NK-92 (cell line): ENCODE measurements around the gene ADGRG1.

Experiments
- DNase-seq: peaks from one replicate; lab custom pipeline; 2025; ENCODE audit not compliant: unreplicated experiment; lab: John Stamatoyannopoulos, UW

ADGRG1 gene

DNA sequence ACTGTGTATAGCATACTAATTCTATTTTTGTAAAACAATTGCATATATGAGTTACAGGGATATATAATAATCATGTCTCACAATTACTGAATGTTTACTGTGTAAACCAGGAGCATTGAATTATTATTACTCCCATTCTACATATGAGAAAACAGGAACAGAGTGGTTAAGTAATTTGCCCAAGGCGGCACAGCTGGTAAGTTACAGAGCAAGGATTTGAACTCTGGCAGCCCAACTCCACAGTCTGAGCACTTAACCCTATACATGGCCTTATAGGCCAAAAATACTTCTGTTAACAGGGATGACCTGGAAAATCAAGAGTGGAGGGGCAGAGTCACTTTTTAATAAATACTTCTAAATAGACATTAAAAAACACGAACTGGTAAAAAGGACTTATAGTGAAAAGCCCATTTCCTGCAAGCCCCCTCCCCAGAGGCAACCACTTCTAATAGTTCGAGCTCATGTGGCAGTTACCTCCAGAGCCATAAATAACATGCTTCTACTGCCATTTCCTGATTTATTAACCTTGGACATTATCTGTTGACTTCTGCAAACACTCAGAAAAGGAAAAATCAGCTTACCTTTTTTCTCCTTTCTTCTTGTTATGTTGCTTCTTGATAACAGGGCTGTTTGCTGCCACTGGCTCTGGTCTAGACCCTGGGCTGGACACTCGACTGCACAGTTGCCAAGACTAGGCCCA lies 22.1 kb upstream of the ADGRG1 start:
- DNase-seq: no peak

DNA sequence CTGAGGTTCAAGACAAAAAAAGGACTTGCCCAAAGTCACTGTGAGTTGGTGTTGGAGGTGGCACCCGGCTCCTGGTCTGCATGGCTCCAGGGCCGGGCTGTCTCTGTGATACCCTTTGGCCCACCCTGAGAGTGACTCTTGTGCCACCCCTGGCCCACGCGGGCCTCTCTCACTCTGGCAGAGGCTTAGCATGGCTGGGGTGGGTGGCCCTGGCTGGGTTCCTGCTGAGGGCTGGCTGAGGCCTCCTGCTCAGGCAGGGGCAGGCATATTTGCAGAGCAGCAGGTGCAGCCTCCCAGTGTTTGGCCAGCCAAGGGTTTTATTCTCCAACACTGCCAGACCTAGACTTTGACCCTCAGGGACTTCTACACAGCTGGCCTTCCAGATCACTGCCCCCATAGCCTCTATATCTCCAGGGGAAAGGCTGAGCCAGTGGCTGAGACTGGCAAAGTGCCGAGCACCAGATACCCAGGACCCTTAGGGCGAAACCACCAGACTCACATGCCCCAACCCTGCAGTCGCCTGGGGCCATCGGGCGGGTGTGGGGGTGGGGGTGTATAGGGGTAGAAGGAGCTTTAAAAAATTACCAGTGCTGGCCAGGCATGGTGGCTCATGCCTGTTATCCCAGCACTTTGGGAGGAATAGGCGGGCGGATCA lies 21.5 kb upstream of the ADGRG1 start:
- DNase-seq: no peak

DNA sequence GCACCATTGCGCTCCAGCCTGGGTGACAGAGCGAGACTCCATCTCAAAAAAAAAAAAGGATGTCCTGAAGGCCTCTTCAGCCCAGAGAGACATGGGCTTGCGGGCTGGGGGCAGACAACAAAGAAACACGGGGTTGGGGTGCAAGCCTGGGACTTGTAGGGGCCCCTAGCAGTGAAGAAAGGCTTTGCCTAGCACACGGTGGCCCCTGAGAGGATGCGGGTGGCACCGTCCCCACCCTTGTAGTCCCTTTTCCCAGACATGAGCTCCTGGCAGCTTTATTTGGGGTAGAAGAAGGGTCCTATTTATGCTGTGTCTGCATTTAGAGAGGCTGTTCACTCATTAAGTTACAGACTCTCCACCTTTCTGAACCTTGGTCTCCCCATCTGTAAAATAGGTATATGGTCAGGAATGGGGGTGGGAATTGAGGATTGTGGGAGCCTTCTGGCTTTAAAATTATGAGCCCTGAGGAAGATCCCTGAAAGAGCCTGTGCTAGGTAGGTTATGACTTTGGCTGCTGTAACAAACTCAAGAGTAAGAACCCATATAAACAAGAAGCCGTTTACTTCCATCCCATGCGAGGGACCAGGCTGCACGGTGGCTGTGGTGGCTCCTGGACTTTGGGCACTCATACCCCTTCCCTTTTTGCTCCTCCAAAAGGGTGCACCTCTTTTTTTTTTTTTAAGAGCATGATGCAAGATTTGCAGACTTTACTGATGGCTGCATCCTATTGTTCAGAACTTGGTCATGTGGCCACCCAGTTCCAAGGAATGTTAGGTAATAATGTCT lies 20.6 kb upstream of the ADGRG1 start:
- DNase-seq: no peak

DNA sequence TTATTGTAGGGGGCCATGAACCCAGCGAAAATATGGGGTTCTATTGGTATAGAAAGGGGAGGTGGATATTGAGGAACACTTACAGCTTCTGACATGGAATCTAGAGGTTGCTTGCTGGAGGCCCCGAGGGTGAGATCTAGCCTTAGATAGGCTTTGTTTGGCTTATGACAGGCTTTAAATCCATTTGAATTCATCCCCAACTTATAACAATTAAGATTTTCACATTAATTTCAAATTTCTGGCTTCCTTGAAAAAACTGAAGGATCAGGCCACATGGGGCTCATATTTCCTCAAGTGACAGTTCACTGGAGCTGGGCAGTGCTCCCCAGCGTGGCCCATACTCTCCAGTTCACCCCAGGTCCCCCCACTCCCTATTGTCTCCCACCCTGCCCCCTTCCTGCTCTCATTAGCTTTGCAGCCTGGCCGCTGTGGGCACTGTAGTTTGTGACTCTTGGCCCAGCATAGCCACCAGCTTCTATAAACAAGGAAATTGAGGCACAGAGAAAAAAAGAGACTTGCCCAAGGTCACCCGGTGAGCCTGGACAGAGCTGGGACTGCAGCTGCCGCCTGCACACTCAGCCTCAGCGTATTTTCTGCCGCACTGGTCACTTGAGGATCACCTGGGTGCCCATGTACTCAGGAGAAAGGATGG lies 19.8 kb upstream of the ADGRG1 start:
- no peak for DNase-seq

DNA sequence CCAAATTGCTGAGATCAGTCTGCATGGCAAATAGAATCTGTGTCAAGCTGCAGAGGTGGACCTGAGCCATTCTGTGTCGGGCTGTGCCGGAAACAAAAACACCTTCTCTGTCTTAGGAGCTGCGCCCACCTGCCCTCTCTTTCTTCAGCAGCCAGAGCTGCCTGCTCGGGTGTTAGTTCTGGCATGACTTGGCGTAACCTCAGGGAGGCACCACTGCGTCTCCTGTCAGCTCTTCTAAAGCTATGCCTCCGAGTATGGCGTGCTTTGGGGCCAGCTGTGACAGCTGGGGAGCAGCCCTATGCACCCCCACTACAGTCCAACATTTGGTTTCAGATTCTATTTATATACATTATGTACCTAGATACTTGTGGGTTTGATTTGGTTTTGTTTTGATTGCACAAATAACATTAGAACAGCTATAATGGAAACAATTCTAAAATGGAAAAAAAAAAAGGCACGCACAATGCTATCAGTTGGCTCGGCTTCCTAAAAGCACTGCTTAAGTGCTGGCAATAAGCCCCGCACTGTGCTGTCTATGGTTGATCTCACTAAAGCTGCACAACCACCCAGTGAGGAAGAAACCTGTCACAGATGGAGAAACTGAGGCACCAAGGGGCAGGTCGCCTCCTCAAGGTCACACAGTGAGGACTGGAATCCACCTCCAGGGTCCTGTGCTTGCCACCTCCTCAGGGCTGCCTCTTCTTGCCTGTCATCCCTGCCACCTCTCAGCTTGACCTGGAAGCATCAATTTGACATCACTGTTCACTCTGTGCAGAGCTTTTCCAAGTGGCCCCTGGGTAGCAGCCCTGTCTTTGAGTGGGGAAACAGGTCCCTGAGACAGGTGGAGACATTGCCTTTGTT lies 18.7 kb upstream of the ADGRG1 start:
- DNase-seq: no peak

DNA sequence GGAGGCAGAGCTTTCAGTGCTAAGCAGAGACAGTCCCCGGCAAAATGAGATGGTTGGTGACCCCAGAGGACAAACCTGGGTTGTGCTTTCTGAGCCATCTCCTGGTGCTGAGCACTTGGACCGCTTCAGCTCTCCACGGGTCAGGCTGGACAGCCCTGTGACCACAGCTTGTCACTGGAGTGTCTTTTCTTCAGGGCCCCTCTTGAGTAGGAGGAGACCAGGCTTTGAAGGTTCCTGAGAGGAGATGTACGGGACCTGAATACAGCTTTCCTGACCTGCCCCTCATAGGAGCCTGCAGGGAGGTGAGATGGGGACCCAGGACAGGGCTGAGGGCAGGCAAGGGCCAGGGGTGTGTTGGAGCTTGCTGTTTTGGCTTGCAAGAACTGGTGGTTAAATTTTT lies 17.8 kb upstream of the ADGRG1 start:
- DNase-seq: no peak

DNA sequence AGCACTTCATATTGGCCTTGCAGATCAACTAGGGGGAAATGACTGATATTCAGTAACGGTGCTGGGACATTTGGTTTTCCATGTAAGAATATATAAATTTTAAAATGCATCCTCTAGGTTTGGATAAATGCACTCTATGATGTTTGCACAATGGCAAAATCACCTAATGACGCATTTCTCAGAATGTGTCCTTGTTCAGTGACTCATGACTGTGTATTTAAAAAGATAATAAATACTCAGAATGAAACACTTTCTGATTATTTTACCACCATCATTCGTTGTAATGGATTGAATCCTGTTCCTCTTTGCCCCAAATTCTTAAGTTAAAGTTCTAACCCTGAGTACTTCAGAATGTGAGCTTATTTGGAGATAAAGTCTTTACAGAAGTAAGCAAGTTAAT lies 17.2 kb upstream of the ADGRG1 start:
- no peak for DNase-seq

DNA sequence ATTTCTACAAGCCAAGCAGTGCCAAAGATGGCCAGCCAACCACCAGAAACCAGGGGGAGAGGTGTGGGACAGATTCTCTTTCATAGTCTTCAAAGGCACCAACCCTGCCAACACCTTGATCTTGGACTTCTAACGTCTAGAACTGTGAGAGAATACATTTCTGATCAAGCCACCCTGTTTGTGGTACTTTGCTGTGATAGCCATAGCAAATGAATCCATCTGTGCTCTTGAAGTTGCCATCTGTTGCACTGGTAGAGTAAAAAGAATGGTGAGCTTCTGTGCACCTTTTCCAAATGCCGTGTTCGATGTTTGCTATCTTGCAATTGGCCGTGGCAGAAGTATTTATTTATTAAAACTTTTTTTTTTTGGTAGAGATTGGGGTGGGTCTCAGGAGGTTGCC lies 16.7 kb upstream of the ADGRG1 start:
- DNase-seq: no peak

DNA sequence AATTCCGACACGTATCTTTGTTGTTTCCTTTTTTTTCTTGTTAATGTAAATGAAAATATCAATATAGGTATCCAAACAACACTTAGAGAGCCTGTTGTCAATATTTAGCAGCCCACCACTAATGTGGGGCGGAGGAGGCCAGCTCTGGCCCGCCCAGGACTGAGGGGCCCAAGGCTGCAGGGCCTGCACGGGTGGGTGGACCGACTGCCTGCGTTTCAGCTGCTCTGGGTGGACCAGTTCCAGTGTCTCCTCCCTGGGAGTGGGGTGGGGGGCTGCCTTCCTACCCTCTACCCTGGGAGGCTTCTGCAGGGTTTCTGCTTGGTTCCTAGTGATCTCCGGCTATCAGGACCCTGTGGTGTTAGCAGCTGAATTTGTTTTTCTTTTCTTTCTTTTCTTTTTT lies 15.9 kb upstream of the ADGRG1 start:
- no peak for DNase-seq

DNA sequence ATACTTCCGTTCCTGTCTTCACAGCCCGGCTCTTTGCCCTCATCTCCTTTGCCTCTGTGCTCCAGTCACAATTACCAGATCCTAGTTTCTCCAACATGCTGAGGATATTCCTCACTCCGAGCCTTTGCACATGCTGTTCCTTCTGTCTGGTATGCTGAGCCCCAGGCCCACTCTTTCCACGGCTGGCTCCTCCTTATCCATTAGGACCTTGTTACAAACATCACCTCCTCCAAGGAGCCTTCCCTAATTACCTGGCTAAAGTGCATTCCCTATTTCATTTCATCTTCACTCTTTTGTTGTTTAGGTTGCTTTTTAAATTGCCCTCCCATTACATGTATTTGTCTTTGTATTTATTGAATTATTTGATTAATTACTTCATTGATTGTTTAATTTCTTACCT lies 14.9 kb upstream of the ADGRG1 start:
- no peak for DNase-seq

DNA sequence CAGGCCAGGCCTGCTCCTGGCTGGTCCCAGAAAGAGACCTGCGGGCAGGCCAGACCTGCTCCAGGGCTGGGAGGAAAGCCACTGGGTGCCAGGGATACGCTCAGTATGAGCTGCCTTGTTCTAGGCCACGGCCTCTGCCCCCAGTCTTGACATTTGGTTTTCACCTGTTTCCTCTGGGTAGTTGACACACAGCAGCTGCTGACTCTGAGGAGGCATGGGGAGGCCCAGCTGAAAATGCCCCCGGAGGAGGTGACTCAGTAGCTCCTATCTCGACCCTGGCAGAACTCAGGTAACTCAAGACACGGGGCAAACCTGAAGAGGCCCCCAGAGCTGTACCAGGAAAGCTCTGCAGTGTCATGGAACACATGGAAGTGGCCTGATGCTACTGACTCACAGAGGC lies 13.9 kb upstream of the ADGRG1 start:
- DNase-seq: no peak

DNA sequence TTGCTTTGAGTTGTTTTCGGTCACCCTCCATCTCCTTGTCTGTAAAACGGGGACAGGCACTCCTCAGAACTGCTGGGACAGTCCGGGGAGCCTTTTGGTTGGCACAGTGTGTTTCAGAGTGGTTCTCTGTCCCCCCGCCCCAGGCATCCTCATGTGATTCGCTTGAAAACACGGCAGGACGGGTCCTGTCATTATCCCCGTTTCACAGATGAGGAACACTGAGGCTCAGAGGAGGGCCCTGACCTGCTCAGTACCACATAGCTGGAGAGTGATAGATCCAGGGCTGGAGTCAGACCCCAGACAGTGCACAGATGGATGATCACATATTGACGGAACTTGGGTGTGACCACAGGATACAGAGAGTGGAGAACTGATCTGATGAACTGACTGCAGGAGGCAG lies 13.5 kb upstream of the ADGRG1 start:
- no peak for DNase-seq

DNA sequence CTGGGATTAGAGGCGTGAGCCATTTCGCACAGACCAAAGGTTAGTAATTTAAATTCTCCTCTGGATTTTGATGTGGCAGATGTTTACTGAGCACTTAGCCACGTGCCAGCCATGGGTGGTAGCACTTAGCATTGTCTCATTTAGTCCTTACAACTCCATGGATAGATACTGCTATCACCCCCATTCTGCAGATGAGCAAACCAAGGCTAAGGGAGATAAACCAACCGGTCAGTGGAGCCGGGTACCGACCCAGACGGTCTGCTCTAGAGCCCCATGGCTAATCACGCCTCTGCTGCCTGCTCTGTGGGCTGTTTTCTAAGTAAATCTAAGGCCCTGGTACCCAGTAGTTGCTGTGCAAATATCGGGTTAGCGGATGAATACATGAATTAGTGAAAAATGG lies 12.6 kb upstream of the ADGRG1 start:
- DNase-seq: no peak

DNA sequence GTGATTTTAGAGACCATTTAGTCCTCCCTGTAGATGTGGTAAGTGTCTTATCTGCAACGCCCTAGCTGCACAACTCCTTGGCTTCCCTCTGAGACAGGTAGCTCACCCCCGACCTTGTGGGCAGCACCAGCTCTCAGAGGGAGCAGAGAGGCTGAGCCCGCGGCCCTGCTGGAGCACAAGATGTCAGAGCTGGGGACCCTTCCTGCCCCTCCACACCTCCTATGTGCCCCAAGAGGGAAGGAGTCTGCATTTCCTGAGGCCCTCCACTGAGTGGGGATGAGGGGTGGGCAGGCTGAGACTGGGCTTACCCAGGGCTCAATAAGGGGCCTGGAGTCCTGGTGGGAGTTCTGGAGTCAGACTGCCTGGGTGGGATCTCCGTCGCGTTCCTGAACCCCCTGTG lies 12.2 kb upstream of the ADGRG1 start:
- no peak for DNase-seq

DNA sequence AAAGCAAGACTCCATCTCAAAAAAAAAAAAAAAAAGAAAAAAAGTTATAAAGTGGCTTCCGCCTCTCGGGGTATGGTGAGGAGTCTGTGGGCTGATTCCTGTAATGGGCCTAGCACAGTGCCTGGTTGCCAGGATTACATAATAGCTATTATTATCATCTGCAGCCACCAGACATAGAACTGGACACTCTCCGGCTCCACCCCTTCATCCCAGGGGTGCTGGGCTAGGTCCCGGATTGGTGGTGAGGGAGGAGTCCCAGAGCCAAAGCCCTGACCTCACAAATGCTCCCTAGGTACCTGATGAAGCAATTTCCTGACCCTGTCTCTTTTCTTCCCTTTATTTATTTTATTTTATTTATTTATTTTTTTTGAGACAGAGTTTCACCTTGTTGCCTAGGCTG lies 11.6 kb upstream of the ADGRG1 start:
- DNase-seq: no peak

DNA sequence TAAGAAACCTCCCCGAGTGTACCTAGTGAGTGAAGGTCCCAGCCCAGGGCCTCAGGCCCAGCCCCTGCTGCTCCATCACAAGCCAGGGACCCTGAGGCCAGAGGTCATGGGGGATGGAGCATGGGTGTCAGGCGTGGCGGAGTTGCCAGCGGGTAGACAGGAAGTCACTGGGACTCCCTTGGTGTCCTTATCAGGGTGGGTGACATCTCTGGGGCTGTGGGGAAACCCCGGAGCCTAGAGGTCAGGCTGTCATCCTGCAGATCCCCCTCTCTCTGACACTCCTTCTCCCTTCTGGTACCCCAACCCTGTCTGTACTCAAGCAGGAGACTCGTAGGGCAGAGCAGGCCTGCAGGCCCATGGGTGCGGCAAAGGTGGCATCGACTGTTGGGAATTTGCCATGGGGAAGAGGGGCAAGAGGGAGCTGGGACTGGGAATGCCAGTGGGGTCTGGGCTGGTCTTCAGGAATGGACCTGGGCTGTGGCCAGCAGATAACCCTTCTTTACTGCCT lies 10.8 kb upstream of the ADGRG1 start:
- no peak for DNase-seq

DNA sequence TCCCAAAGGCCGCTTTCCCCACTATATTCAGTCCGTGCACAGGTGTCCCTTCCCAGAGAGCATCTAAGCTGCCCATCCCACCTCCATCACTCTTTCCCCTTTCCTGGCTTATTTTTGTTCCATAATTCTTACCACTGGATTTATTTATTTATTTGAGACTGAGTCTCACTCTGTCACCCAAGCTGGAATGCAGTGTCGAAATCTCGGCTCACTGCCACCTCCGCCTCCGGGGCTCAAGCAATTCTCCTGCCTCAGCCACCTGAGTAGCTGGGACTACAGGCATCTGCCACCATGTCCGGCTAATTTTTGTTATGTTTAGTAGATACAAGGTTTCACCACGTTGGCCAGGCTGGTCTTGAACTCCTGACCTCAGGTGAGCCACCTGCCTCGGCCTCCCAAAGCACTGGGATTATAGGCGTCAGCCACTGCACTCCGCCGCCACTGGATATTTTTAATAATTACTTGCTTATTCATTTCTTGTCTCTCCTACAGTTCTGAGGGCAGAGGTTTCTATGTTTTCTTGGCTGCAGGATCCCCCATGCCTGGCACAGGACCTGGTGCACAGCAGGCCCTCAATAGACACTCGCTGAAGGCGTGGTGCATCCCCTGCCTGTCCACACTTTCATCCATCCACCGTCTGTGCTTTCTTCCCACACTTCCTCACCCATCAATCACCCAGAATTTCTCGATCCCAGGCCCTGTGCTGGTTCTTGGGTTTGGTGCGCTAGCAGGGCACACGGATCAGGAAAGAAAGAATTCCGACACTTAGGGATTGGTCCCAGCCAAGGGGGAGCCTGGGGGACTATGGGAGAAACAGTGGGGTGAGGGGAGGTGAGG lies 9.9 kb upstream of the ADGRG1 start:
- no peak for DNase-seq

DNA sequence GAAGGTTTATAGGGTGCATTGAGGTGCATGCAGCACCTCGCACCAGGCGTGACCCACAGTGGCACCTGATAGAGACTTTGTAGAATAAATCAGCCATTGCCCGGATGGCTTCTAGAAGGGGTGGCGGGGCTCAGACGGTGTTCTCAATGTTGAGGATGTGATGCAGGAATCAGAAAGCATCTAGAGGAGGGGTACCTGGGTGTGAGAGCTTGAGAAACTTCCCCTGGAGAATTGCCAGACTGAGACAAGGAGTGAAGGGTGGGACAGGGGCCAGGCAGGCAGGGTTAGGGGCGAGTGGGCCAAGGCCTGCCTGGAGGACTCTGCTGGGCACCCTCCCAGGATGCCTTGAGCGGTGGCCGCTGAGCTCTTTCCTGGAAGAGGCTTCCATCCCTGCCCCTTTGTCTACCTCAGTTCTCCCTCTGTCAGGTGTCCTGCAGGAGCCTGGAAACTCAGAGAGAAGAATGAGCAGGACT lies 9.3 kb upstream of the ADGRG1 start:
- no peak for DNase-seq

DNA sequence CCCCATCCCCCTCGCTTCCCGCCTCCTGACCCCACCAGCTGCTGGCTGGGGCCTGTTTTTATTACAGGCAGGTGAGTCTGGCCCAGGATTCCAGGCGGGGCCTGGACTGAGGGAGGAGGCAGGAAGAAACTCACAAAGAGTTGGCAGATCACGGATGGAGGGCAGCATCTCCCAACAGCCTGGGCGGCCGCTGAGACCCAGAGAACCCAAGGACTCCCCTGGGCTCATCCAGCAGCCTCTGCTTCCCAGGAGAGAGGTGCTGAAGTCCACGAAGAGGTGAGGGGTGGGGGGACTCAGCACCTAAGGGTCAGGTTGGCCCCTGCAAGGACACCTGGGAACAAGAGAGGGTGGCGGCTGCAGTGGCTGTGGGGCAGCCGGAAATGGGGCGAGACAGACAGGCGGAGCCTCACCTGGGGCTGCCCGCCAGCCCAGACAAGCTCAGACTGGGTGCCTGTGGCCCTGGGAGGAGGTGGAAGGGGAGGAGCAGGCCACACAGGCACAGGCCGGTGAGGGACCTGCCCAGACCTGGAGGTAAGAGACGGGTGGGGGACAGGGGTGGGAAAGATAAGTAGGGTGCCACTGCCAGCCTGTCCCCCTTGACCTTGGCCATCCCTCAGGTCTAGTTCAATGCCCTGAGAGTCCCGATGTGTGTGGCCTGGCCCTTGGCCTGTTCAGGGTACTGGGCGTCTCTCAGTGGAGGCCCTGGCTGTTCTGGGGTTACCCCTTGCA lies 8.7 kb upstream of the ADGRG1 start:
- no peak for DNase-seq
